SKM-1 treated with dmso at 0.1 percent for 144 hours (cell line): ENCODE data around the gene LHPP.

Source experiments
- DNase-seq: peaks from one replicate; lab custom pipeline; 2025; ENCODE audit not compliant: unreplicated experiment; lab: John Stamatoyannopoulos, UW

LHPP gene

DNA sequence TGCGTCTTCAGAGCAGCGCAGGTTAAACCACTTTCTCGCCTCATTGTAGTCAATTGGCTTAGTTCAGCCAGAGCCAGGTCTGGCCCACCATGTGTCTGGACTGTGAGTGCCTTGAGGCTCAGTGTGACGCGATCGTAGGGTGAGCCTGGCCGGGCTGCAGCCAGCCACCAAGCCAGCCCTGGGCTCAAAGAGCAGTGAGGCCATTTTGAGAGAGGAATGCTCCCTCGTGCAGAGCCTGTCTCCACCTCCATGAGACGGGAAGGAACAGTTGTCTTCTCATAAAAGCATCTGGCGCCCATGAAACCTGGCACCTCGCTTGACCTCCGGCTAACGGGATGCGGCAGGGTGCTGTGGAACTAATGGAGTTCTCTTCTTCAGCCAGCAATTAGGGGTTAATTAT lies 34.5 kb downstream of the LHPP start:
- no peak for DNase-seq

DNA sequence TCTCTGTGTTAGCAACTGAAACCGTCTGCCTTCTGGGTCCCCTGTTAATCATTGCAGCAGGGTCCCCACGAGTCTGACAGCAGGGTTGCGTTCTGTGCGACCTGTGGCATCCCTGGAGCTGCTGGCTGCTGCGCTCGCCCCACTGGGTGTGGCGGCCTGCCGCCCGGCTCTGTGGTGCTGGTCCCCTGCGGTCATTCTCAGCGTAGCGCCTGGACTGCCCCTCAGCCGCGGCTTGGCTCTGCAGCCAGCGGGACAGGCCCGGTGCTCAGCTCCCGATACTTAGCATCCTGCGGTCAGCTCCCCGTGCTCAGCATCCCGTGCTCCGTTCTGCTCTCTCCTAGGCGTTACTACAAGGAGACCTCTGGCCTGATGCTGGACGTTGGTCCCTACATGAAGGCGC lies 35.0 kb downstream of the LHPP start:
- no peak for DNase-seq

GRCh38 chr10:124497196-124497881 lies 35.7 kb downstream of the LHPP start:
- DNase-seq = no peak

- DNase-seq = no peak
Measured at GRCh38 chr10:124498056-124498455, 36.4 kb downstream of the LHPP start.

DNA sequence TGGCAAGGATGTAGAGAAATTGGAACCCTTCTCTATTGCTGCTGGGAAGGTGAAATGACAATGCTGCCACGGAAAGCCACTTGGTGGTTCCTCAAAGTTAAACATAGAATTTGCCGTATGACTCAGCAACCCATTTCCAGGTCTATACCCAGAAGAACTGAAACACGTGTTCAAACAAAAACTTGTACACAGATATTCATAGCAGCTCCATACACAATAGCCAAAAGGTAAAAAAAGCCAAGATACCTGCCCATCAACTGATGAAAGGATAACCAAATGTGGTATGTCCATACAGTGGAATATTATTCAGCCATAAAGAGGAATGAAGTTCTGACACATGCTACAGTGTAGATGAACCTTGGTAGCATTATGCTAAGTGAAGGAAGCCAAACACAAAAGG lies 39.1 kb downstream of the LHPP start:
- no peak for DNase-seq

DNA sequence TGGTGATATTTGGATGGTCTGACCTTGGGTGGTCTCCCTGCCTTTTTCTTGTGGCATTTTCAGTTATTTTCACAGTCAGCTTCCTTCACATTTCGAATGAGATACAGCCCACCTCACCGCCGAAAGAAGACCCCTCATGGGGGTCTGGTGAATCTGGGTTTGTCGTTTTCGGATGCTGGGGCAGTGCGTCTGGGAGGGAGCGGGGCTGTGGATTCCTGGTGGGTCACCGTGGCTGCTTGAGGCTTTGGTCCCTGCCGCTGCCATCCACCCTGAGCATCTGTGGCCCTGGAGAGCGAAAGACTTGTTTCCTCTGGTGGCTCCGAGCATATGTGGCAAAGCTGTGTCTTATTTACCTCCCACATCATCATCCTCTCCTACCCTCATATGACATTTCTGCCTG lies 43.1 kb downstream of the LHPP start:
- no peak for DNase-seq

DNA sequence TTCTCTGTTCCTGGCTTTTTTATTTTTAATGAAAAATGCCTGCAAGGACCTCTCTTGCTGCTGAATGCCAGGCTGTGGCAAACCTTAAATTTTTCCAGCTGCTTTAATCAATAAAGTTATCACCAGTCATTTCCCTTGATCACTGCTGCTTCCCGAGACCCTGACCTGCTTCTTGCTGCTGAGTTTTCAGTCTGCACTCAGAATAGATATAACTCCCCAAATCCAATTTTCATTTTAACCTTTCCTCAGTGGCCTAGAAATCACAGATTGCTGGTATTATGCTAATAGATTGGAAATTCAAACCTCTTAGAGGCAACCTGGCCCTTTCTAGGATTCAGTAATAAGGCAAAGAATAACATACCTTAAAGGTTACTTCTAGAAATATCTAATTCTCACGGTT lies 43.7 kb downstream of the LHPP start:
- DNase-seq = no peak

DNA sequence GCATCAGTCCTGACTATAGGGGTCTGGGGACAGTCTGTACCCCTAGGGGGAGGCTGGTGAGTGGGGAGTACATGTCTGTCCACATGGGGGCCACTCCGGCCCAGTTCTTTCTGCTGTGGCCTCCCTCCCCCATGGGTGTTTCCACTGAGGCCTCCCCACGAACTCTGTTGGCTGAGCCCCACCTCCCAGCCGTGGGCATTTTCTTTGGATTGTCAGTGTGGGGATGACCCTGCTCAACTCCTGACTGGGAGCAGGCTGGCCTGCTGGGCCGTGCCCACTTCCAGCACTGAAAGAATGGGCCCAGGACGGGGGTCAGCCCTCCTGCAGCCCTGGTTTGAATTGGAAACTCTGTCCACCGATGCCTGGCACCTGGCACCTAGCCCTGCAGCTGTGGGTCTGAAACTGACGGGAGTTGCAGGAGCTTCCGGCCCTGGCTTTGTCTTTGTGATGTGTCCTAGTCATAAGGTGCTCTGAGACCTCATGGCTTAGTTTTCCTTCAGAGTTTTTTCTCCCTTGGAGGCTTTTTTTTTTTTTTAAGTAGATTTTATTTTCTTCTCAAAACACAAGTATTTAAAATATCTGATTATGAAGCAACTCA lies 46.5 kb downstream of the LHPP start:
- DNase-seq = no peak

DNA sequence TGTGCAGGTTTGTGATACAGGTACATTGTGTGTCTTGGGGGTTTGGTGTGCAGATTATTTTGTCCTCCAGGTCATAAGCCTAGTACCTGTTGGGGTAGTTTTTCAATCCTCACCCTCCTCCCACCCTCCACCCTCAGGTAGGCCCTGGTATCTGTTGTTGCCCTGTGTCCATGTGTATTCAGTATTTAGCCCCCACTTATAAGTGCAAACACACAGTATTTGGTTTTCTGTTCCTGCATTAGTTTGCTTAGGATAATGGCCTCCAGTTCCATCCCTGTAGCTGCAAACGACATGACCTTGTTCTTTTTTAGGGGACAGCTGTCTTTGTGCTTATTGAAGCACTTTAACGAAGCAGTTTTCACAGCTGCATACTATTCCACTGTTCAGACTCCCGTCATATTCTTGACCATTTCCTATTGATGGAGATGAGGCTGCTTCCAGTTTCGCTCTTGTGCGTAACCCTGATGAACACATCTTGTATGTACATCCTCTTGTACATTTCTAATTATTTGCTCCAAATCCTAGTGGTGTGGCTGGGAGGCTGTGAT lies 47.4 kb downstream of the LHPP start:
- no peak for DNase-seq

DNA sequence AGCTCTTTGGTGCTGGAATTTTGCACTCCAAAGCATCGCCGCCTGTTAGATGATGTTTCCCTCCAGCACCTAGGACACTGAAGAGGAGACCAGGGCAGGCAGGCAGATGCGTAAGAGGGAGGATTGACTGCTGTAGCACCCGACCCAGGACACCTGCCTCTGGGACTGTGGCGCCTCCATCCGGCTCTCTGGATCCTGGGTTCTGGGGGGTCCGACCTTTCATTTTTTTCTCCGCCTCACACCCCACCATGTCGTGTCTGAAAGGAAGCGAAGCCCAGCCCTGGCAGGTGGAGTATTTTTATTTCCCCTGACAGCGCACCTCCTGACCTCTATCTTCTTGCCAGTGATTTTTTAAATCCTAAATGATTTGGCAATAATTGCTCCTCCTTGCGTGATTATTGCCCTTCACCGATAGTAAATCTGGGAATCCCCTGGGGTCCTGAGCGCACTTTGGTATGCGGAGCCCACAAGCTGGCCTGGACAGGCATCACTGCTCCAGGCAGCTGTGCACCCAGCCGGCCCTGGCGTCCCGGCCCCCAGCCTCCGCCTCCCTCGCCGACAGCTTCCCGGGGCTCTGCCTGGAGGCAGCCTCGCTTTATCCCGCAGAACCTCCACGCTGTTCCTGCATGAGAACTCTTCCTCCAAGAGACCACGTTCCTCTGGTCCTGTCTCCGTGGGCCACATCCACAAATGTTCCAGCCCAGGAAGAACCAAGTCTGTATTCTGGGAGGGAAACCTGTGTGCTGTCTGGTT lies 48.4 kb downstream of the LHPP start:
- no peak for DNase-seq

DNA sequence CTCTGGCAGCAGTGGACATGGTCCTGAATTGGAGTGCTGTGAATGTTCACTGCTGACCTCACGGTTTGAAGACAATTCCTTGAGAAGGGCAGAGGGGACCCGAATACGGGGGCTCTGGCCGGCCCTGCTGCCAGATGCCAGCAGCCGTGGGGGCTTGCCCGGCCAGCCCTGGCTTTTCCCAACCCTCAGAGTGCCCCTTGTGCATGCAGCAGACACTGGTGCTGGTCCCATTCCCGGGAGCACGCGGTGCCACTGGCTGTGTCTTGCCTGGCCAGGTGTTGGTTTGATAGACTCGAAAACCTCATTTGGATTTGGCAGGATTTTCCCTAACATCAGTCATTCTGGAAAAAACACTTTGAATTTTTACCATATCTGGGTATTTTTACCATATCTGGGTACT lies 49.1 kb downstream of the LHPP start:
- no peak for DNase-seq

GRCh38 chr10:124511205-124512039 lies 49.8 kb downstream of the LHPP start:
- DNase-seq = no peak

- DNase-seq = no peak
Measured at GRCh38 chr10:124512040-124512428, 50.4 kb downstream of the LHPP start.

DNA sequence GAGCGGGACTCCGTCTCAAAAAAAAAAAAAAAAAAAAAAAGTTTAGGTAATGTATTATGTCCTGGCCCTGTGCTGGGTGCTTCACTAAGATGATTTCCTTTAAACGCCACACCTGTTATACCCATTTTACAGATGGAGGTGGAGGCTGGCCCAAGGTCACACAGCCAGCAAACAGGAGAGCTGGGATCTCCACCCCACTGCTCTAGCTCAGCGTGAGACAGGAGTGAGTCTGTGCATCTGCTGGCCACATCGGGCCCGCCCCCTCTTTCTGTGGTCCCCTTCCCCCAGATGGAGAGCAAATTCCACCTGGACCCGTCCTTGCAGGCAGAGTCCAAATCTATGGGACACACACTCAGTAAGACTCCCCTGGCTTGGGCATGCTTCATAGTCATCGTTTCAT lies 51.0 kb downstream of the LHPP start:
- DNase-seq = no peak

GRCh38 chr10:124515244-124515970 lies 53.8 kb downstream of the LHPP start:
- no peak for DNase-seq

GRCh38 chr10:124516181-124516580 lies 54.6 kb downstream of the LHPP start:
- no peak for DNase-seq

- DNase-seq = no peak
Measured at GRCh38 chr10:124516746-124517397, 55.2 kb downstream of the LHPP start.

DNA sequence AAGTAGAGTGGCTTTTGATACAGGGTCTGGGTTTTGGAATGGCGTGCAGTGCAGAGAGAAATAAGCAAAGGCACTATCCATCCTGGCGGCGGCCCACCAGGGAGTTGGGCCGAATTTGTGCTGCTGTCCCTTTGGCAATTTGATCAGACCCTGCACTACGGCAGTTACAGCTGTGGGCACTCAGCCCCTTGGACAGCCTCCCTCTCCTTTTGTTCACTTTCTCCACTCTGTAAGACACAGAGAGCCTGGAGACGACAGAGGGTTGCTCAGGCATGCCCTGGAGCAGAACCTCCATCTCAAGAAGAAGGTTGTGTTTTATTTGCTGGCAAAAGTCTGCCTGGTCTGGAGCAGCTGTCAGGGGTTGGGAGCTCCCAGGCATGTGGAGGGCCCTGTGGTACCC lies 55.8 kb downstream of the LHPP start:
- no peak for DNase-seq

- no peak for DNase-seq
Measured at GRCh38 chr10:124517931-124518330, 56.3 kb downstream of the LHPP start.

DNA sequence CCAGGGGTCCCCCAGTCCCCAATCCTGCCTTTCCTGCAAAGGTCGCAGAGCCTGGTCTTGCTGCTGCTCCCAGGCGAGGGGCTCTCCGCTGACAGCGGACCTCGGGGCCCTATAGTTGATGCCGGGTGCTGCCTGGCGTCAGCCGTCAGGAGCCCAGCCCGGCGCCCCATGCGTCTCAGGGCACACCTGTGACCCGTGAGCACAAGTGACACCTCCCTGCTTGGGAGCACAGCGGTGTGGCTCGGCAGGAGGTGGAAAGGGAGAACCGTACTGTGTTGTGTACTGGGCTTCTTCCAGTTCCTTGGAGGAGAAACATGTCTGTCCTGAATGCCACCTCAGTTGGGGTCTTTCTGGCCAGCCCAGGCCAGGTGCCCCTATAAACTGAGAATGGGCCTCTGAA lies 56.7 kb downstream of the LHPP start:
- DNase-seq = no peak
